Measurements from ENCODE around the gene GNAL.

Gene GNAL

GRCh38 chr18:11657152-11657551 is 31.9 kb upstream of the GNAL start:
- TF ChIP-seq, protein P1, sequence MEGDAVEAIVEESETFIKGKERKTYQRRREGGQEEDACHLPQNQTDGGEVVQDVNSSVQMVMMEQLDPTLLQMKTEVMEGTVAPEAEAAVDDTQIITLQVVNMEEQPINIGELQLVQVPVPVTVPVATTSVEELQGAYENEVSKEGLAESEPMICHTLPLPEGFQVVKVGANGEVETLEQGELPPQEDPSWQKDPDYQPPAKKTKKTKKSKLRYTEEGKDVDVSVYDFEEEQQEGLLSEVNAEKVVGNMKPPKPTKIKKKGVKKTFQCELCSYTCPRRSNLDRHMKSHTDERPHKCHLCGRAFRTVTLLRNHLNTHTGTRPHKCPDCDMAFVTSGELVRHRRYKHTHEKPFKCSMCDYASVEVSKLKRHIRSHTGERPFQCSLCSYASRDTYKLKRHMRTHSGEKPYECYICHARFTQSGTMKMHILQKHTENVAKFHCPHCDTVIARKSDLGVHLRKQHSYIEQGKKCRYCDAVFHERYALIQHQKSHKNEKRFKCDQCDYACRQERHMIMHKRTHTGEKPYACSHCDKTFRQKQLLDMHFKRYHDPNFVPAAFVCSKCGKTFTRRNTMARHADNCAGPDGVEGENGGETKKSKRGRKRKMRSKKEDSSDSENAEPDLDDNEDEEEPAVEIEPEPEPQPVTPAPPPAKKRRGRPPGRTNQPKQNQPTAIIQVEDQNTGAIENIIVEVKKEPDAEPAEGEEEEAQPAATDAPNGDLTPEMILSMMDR (IDR thresholded peaks at IDR 0.05; ENCODE audit: control insufficient read depth, extremely low read depth, insufficient read depth), result no peak
- H3K4me3 ChIP-seq (ENCODE audit: low read depth, low read length), result no peak overlapping the region
- no peak for DNase-seq (ENCODE audit: low read depth)

DNA sequence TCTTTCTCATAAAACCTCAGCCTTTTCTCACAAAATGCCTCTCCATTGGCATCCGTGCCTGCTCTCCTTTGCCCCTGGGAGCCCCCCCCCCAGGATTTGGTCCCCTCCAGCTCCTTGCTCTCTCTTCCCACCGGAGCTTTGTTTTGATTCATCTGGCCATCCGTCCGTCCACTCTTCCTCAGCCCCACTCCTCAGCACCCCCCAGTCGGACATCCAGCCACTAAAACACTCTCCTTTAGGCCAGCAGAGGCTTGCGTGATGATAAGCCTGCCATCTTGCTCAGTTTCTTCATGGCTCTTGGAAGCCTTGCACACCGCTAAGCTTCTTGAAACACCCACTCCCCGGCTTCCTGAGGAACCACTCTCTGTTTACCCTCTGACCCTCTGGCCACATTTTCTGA is 31.5 kb upstream of the GNAL start:
- DNase-seq (ENCODE audit: low read depth), result no peak
- TF ChIP-seq, protein P1 (IDR thresholded peaks at IDR 0.05; ENCODE audit: control insufficient read depth, extremely low read depth, insufficient read depth), result no peak

DNA sequence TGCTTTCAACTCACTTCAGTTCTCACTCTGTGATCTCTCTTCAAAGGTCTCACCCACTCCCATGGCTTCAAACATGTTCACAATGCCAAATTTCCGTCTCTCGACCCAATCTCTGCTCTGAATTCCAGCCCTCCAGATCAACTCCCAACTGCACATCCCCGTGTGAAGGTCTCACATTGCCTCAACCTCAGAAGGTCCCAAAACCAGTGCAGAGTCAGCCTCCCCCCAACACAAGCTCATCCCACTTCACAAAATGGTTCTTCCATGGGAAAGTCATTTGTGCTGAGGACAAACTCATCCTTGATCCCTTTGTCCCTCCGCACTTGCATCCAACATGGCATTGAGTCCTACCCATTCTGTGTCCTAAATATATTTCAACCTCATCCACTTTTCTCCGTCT is 31.0 kb upstream of the GNAL start:
- TF ChIP-seq, protein P1 (IDR thresholded peaks at IDR 0.05; ENCODE audit: control insufficient read depth, extremely low read depth, insufficient read depth), result no peak
- no peak overlapping the region for H3K4me3 ChIP-seq (ENCODE audit: low read depth, low read length)
- no peak for DNase-seq (ENCODE audit: low read depth)

More for the DNA sequence above, 31.5 kb upstream of the GNAL start:
- H3K4me3 ChIP-seq (ENCODE audit: low read depth, low read length), result no peak overlapping the region

DNA sequence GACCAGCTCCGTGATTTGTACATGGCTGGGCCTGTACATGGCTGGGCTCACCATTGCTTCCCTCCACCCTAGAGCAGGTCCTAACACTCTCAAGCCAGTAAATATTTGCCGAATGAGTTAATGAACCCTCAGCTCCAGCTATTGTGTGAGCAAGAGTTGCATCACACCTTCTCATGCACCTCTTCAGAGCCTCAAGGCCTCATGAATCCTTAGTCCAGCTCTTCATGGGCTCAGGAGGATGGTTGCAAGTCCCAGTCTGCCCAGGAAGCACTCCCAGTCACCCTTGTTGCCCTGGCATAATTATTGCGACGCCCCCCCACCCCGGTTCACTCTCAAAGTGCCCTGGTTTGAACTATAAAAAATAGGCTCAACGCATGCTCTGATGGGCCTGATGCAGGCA is 30.1 kb upstream of the GNAL start:
- H3K4me3 ChIP-seq (ENCODE audit: low read depth, low read length), result no peak overlapping the region
- DNase-seq (ENCODE audit: low read depth), result no peak
- TF ChIP-seq, protein P1 (IDR thresholded peaks at IDR 0.05; ENCODE audit: control insufficient read depth, extremely low read depth, insufficient read depth), result no peak

- TF ChIP-seq, protein P1 (IDR thresholded peaks at IDR 0.05; ENCODE audit: control insufficient read depth, extremely low read depth, insufficient read depth), result no peak
- no peak overlapping the region for H3K4me3 ChIP-seq (ENCODE audit: low read depth, low read length)
- DNase-seq (ENCODE audit: low read depth), result no peak
These were observed 28.4 kb upstream of the GNAL start for GRCh38 chr18:11660691-11661090.

GRCh38 chr18:11661430-11661829 is 27.6 kb upstream of the GNAL start:
- TF ChIP-seq, protein P1 (IDR thresholded peaks at IDR 0.05; ENCODE audit: control insufficient read depth, extremely low read depth, insufficient read depth), result no peak
- no peak overlapping the region for H3K4me3 ChIP-seq (ENCODE audit: low read depth, low read length)
- DNase-seq (ENCODE audit: low read depth), result no peak

- DNase-seq (ENCODE audit: low read depth), result no peak
- TF ChIP-seq, protein P1 (IDR thresholded peaks at IDR 0.05; ENCODE audit: control insufficient read depth, extremely low read depth, insufficient read depth), result no peak
- no peak overlapping the region for H3K4me3 ChIP-seq (ENCODE audit: low read depth, low read length)
These were observed 25.5 kb upstream of the GNAL start for GRCh38 chr18:11663439-11664029.
